Urinary bladder (tissue), 4 donors: ENCODE measurements around the gene TGFB1I1. TPM values are rescaled to one million over a fixed set of nuclear protein-coding genes. Genes with fewer than 3 reads are reported as not detected.
A peak's percentile ranks its signal among the peaks of the same experiment; 100 is the strongest.
"Not testable (repeated sequence)": the region's sequence is repeated elsewhere in the genome, so short reads cannot be mapped to it uniquely, and the experiment has no call there.

Experiments
- DNase-seq: peaks from one replicate; pipeline ENCODE4 v3.0.0-alpha.2; 2015; ENCODE audit errors: extremely low spot score
- H3K27ac ChIP-seq: one replicate; pipeline ENCODE4 v1.5.1; 2013; ENCODE audit warnings: low read depth, mild to moderate bottlenecking, moderate library complexity
- H3K36me3 ChIP-seq: one replicate; pipeline ENCODE4 v1.6.1; 2013; ENCODE audit warnings: mild to moderate bottlenecking, moderate library complexity; ENCODE audit not compliant: insufficient read depth
- H3K4me1 ChIP-seq: one replicate; pipeline ENCODE4 v1.6.1; 2013; ENCODE audit warnings: mild to moderate bottlenecking, moderate library complexity; ENCODE audit not compliant: insufficient read depth
- H3K4me3 ChIP-seq: one replicate; pipeline ENCODE4 v1.5.1; 2013; ENCODE audit warnings: low read depth, low read length
- WGBS: extraction: QIAGEN DNeasy Blood & Tissue Kit; methylation state at CpG from one replicate; pipeline ENCODE4 v1.1.7; 2013; 5-methylcytosine and 5-hydroxymethylcytosine counted together
- polyA plus RNA-seq: library from polyadenylated mRNA; stranded (reverse); fragments of 200-250 nt; gene quantifications from one replicate; pipeline ENCODE4 v1.2.3, GENCODE V29; 2013
- total RNA-seq: library from RNA; depleted of rRNA; stranded (reverse); fragments of >200 nt; gene quantifications from one replicate; pipeline ENCODE4 v1.2.3, GENCODE V29; 2014
- donor health status: healthy with polysubstance abuse.
- donor health status: healthy.

The TGFB1I1 gene
- total and polyA plus RNA-seq, 2 donors, result 76.2 to 341 TPM

- H3K36me3 ChIP-seq, H3K27ac ChIP-seq, DNase-seq, H3K4me3 ChIP-seq, H3K4me1 ChIP-seq: not testable (repeated sequence)
- 52% methylated on average over 3 of the region's 4 CpGs for WGBS
Measured at GRCh38 chr16:31439023-31439422, 32.9 kb upstream of the TGFB1I1 start.

GRCh38 chr16:31439519-31439918, 32.4 kb upstream of the TGFB1I1 start:
- peaks cover 3% of the 10 kb centered on the region for H3K4me1 ChIP-seq
- H3K27ac ChIP-seq, result no peak overlapping the region
- DNase-seq, result no peak
- 81% methylated on average over 3 of the region's 3 CpGs for WGBS
- no peak overlapping the region for H3K4me3 ChIP-seq
- no peaks in the 10 kb centered on the region for H3K36me3 ChIP-seq

- H3K4me3 ChIP-seq, result no peak overlapping the region
- no peak overlapping the region for H3K27ac ChIP-seq
- 61% methylated on average over 4 of the region's 4 CpGs for WGBS
- peaks cover 3% of the 10 kb centered on the region for H3K4me1 ChIP-seq
- no peaks in the 10 kb centered on the region for H3K36me3 ChIP-seq
- DNase-seq, result no peak
Measured at GRCh38 chr16:31440516-31441184, 31.3 kb upstream of the TGFB1I1 start.

DNA sequence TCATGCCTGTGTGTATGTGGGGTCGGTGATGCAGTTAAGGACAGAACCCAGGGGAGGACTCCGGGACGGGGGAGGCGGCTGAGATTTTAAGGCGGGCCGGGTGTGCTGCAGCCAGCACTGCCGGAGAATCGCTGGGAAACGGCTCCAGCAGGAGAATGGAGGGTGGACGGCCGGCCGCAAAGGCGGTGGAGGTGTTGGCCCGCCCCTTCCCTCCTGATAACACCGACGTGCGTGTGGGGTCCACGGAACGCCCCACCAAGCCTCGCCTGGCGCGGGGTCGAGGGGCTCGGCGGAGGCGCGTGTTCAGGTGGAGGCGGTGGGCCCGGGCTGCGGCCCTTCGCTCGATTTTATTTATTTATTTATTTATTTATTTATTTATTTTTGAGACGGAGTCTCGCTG, 30.0 kb upstream of the TGFB1I1 start:
- no peak overlapping the region for H3K4me3 ChIP-seq
- H3K27ac ChIP-seq, result no peak overlapping the region
- no peaks in the 10 kb centered on the region for H3K36me3 ChIP-seq
- no peak for DNase-seq
- peaks cover 3% of the 10 kb centered on the region for H3K4me1 ChIP-seq
- 54% methylated on average over 34 of the region's 34 CpGs for WGBS

DNA sequence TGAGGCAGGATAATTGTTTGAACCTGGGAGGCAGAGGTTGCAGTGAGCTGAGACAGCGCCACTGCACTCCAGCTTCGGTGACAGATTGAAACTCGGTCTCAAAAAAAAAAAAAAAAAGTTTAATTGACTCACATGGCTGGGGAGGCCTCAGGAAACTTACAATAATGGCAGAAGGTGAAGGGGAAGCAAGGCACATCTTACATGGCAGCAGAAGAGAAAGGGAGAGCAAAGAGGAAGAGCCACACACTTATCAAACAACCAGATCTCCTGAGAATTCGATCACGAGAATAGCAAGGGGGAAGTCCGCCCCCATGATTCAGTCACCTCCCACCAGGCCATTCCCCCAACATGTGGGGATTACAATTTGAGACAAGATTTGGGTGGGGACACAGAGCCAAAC, 26.0 kb upstream of the TGFB1I1 start:
- DNase-seq, H3K36me3 ChIP-seq: not testable (repeated sequence)
- WGBS, result 75% methylated on average over 6 of the region's 6 CpGs

DNA sequence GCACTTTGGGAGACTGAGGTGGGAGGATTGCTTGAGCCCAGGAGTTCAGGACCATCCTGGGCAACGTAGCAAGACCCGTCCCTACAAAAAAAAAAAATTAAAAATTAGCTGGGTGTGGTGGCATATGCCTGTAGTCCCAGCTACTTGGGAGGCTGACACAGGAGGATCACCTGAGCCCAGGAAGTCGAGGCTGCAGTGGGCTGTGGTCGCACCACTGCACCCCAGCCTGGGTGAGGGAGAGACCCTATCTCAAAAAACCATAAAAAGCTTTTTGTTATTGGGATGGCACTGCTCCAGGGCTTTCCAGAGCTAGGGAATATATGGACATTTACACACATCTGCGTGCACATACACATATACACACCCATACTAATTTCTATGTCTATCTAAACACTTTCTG, 20.8 kb upstream of the TGFB1I1 start:
- H3K36me3 ChIP-seq, result no peaks in the 10 kb centered on the region
- 74% methylated on average over 5 of the region's 5 CpGs for WGBS
- H3K27ac ChIP-seq, result no peak overlapping the region
- no peak overlapping the region for H3K4me3 ChIP-seq
- DNase-seq, result no peak
- peaks cover 2% of the 10 kb centered on the region for H3K4me1 ChIP-seq

More for the DNA sequence above, 26.0 kb upstream of the TGFB1I1 start:
- not testable (repeated sequence) for H3K27ac ChIP-seq, H3K4me3 ChIP-seq, H3K4me1 ChIP-seq

GRCh38 chr16:31451681-31452351, 20.1 kb upstream of the TGFB1I1 start:
- H3K27ac ChIP-seq, result no peak overlapping the region
- DNase-seq, result no peak
- no peaks in the 10 kb centered on the region for H3K36me3 ChIP-seq
- H3K4me3 ChIP-seq, result no peak overlapping the region
- H3K4me1 ChIP-seq, result peaks cover 2% of the 10 kb centered on the region
- 42% methylated on average over 11 of the region's 11 CpGs for WGBS

- WGBS, result 47% methylated on average over 3 of the region's 3 CpGs
- Histone ChIP-seq H3K36me3 (no peaks in the 10 kb centered on the region), H3K27ac (peak overlapping the region; percentile 41), H3K4me3 (no peak overlapping the region), H3K4me1 (peaks cover 5% of the 10 kb centered on the region)
- DNase-seq, result no peak
Measured at GRCh38 chr16:31452631-31453106, 19.3 kb upstream of the TGFB1I1 start.

DNA sequence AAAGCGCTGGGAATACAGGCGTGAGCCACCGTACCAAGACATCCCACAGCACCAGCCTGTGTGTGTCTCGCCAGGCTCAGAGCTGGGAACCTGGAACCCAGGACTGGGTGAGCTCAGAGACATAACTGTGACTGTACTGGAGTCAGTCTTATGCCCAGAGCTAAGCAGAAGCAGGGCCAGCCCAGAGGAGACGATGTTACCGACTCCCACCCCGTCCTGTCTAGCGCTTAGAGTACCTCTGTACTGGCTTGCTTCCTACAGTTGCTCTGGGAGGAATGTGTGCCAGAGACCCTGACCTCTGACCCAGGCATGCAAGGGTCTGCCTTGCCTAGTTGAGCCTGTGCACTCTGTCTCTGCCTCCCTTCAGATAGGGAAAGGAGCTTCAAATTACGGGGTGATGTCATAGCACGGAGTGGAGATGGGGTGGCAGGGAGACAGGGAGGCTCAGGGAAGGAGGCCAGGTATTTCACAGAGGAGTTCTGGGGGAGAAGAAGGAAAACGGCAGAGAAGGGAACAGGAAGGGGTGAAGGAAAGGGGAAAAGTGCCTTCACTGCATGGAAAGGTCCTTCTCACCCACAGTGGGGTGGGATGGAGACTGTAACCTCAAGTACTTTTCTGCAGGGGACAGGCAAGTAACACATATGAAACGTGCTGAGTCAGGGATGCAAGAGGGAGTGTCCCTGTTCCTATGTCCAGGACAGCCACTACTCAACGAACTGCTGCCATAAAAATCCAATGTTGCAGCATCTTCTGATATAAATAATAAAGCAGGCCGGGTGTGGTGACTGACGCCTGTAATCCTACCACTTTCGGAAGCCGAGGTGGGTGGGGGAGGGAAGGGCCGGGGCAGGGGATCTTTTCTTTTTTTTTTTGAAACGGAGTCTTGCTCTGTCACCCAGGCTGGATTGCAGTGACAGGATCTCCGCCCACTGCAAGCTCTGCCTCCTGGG, 18.4 kb upstream of the TGFB1I1 start:
- H3K27ac ChIP-seq, result no peak overlapping the region
- H3K36me3 ChIP-seq, result no peaks in the 10 kb centered on the region
- WGBS, result 45% methylated on average over 20 of the region's 20 CpGs
- H3K4me3 ChIP-seq, result no peak overlapping the region
- no peak for DNase-seq
- peaks cover 5% of the 10 kb centered on the region for H3K4me1 ChIP-seq

DNA sequence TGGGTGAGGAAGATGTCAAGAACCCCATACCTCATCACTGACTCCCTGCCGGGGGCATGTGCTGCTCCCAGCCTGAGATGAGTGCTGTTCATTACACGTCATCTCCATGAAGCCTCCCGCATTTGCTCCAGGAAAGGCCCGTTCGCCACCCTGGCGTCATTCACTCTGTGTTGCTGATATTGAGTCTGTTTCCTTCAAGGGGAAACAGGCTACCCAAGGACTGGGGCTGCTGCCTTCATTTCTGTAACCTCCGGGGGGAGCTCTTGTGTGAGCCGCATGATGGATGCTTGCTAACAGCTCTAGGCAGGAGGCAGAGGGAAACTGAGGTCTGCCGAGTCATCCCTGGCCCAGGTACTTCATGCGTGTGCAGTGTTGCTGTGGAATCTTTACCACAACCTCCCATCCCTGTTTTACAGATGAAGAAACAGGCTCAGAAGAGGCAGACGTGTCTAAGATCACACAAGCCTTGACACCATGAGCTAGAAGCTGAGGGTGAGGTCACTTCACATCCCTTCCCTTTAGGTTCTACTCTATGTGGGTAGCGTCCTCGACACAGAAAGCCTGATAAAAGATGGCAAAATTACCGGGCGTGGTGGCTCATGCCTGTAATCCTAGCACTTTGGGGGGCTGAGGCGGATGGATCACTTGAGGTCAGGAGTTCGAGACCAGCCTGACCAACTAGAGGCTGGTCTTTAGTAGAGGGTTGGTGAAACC, 16.2 kb upstream of the TGFB1I1 start:
- Histone ChIP-seq H3K36me3 (no peaks in the 10 kb centered on the region), H3K27ac (no peak overlapping the region), H3K4me3 (no peak overlapping the region), H3K4me1 (peaks cover 5% of the 10 kb centered on the region)
- WGBS, result 75% methylated on average over 17 of the region's 17 CpGs
- no peak for DNase-seq

DNA sequence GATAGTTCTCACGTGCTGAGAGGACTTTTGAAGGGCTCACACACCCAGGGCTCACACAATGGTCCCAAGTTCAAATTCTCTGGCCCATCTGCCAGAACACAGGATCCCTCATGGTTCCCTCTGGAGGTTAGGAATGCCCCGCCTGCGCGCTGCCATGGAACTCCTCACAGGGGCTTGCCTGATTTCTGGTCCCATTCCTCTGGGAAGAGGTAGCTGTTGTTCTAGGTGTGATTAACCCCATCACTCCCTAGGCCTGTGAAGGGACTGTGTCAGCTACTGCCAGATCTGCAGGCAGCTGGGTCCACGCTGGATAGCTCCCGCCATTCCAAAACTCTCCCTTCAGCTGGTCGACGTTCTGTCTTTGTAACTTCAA, 15.0 kb upstream of the TGFB1I1 start:
- Histone ChIP-seq H3K36me3 (peaks cover 1% of the 10 kb centered on the region), H3K4me1 (peaks cover 5% of the 10 kb centered on the region), H3K4me3 (no peak overlapping the region), H3K27ac (no peak overlapping the region)
- DNase-seq, result no peak
- 72% methylated on average over 8 of the region's 8 CpGs for WGBS

GRCh38 chr16:31458073-31458843, 13.7 kb upstream of the TGFB1I1 start:
- H3K4me3 ChIP-seq, result peak overlapping the region; percentile 62
- peaks cover 4% of the 10 kb centered on the region for H3K36me3 ChIP-seq
- 1% methylated on average over 42 of the region's 42 CpGs for WGBS
- peak overlapping the region; percentile 90 for H3K27ac ChIP-seq
- peaks cover 2% of the 10 kb centered on the region for H3K4me1 ChIP-seq
- no peak for DNase-seq
